Measurements from ENCODE around the gene ACACB.

Gene ACACB

DNA sequence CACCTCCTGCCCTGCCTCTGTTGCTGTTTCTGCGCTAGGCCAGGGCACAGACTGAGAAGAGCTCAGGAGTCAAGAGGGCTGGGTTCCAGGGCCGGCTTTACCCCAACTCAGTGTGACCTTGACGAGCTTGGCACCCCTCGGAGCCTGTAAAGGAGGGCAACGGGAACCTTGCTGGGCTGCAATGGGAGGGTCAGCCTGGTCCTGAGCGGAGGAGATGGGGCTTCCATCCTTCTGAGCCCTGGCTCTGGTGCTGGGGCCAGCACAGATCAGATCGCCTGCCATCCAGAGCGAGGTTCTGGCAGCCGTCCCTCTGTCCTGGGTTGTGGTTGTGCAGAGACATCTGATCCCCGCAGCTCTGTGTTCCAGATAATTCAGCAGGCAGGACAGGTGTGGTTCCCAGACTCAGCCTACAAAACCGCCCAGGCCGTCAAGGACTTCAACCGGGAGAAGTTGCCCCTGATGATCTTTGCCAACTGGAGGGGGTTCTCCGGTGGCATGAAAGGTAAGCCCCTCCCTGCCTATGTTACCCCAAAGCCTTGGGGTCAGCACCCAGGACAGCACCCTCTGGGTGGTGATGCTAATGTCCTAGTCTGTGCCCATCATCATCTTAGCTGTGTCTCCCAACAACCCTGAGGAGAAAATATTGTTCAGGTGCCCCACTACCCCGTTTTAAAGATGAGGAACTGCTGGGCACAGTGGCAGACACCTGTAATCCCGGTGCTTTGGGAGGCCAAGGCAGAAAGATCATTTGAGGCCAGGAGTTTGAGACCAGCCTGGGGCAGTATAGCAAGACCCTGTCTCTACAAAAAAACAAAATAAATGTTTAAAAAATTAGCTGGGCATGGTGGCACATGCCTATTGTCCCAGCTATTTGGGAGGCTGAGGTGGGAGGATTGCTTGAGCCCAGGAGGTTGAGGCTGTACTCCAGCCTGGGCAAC is 142.5 kb downstream of the ACACB start:
- DNase-seq = no peak

- no peak for DNase-seq
Measured at GRCh38 chr12:109259545-109259895, 143.1 kb downstream of the ACACB start.

DNA sequence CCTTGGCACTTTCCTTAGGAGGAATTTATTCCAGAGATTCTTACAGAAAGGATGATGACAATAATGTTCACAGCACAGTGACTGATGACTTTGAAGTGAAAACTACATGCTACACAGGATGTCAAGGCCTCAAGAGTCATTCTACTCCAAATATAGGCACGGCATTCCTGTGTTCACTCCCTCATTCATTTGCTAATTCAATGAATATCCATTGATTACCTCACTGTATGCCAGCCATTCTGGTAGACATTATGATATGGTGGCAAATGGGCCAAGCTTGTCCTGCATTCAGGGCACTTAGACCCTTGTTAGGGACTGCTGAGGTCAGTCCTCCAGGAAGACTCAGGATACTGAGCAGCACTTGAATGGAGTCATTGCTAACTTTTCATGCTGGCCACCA is 144.7 kb downstream of the ACACB start:
- DNase-seq = no peak

DNA sequence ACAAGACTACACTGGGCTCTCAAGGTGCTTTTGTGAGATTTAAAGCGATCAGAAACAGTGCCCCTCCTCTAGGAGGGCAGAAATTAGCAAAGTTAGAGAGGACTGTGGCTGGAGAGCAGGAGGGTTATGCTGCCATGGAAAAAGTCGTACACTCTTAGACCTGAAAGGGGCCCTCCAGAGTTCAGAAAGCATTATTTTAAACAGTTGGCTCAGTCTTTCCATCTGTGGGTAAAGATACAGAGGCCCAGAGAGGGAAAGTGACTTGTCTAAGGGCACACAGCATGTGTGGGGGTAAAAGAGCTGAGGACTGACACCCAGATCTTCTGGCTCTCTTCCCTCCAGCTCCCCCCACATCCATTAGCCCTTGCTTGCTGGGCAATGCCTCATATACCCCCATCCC is 145.6 kb downstream of the ACACB start:
- DNase-seq = no peak

GRCh38 chr12:109263439-109263838 is 147.1 kb downstream of the ACACB start:
- no peak for DNase-seq

DNA sequence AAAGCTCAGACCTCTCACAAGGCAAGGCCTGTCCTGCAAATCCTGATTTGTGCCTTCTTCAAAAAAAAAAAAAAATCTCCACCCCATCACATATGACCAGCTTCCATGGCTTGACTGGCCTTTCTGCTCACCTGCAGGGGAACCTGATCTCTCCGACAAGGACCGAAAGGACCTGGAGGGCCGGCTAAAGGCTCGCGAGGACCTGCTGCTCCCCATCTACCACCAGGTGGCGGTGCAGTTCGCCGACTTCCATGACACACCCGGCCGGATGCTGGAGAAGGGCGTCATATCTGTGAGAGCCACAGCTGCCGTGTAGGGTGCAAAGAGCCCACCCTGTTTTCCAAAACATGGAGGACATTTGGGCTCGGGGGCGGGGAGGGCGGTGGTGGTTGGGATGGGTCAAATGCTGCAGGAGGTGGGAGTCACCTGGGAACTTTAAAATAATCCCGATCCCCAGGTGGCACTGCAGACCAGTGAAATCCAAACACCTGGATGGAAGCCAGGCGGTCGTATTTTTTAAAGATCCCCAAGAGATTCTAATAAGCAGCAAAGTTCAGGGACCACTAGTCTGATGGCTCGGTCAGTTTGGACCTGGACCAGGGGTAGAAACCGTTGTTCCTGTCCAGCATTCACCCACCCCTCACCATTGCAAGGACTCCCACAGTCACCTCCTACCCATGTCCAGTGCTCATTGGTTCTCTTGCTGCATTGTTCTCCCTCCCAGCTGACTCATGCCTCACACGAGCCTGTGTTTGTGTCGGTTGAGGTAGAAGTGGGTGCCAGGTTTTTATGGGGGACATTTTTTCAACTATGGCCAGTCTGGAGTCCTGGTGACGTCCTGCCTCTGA is 147.9 kb downstream of the ACACB start:
- no peak for DNase-seq

DNA sequence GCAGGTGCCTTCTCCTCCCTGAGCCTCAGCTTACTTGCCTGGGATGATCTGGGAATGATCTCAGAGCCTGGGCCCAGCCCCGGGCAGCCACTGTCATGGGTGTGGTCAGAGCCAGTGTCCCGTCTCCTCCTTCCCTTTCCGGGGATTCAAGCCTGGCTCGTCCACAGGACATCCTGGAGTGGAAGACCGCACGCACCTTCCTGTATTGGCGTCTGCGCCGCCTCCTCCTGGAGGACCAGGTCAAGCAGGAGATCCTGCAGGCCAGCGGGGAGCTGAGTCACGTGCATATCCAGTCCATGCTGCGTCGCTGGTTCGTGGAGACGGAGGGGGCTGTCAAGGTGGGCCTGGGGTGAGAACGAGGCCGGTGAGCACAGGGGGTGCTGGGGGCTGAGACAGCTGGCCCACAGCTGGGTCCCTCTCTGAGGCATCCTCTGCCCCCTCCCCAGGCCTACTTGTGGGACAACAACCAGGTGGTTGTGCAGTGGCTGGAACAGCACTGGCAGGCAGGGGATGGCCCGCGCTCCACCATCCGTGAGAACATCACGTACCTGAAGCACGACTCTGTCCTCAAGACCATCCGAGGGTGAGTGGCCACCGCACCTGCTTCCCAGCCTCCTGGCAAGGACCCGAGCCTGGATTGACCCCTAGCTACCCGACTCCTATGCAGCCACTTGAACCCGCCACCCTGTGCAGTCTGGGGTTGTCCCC is 148.7 kb downstream of the ACACB start:
- no peak for DNase-seq

DNA sequence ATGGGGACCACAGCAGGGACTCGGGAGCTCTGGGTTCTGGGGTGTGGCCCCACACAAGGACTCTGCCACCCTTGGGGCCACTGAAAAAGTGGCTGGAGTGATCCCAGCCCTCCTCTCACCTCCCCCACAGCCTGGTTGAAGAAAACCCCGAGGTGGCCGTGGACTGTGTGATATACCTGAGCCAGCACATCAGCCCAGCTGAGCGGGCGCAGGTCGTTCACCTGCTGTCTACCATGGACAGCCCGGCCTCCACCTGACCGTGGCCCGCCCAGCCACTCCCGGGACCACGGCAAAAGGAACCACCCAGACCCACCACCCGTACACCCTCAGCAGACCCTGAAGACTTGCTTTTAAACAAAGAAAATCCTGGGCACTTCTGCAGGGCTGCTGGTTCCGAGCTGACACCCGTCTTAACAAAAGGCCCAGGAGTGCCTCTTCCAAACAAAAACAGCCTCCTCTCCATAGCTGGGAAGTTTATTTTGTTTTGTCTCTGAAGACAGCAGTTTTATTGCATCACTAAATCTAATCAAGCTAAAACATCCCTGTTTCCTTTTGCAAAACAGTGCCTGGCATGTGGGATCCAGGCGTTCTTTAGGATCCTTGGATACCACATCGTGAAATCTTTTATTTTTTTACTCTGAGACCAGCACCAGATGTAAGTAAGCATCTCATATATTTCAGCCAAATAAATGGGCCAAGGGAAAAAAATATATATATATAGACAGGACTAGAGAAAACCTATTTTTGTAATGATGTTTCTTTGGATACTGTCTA is 149.9 kb downstream of the ACACB start:
- DNase-seq = no peak

DNA sequence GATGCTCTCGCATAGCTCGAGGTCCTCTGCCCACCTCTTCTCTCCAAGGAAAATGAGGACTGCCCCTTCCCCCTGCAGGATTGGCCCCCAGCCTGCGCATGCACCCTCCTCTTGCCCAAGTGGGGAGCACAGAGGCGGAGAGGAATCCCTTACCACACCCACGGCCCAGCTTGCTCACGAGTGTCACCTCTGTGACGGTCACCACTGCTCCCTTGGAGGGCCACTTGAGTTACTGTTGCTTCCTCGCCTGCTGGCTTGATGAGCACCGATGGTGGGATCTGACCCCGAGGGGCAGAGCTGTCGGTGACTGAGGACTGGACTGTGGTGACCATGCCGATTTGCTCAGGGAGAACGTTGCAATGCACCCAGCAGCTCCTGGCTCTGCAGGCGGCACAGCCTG is 151.0 kb downstream of the ACACB start:
- no peak for DNase-seq

DNA sequence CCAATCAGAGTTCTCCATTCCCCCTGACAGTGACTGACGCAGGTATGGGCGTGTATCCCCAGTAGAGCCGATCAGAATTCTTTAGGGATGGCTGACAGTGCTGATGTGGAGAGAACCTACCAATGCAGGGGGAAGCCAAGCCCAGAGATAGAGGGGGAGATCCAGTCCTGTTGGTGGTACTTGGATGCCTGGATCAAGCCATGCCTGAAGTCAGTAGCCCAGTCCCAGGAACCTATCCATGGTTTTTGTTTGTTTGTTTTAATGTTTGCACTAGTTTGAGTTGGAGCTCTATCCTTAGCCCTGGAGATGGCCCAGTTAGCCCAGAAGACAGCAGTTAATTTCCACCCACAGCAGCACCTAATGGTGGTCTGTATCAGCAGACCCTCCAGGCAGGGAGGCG is 152.5 kb downstream of the ACACB start:
- no peak for DNase-seq

DNA sequence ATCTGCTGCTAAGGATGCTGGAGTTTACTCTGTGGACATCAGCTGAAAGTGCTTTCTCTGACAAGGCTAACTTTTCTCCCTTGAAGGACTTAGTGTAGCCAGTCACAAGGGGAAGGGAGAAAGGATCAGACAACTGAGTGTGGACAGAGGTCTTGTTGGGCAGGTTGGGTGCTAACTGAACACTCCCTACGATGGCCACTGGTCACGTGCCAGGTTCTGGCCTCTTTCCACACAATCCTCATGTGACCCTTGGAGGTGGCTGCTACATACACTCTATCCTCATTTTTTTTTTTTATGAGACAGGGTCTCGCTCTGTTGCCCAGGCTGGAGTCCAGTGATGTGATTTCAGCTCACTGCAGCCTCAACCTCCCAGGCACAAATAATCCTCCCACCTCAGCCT is 153.0 kb downstream of the ACACB start:
- DNase-seq = no peak

- DNase-seq = no peak
Measured at GRCh38 chr12:109270494-109270893, 154.1 kb downstream of the ACACB start.

DNA sequence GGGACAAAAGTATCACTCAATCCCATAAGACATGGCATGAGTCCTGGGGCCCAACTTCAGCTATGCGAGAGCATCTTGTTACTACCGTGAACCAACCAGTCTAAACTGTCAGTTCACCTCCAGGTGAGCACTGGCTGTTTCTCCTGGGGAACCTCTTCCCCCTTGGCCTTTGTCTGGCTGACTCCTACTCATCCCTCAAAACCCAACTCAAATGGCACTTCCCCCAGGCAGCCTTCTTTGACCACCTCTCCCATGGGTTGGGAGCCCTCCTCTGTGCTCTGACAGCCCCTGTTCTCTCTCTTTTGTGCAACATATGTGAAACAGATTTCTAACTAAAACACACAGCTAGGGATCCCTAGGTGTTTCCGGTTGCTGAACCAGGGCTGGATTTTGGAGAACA is 155.0 kb downstream of the ACACB start:
- no peak for DNase-seq

- DNase-seq = no peak
Measured at GRCh38 chr12:109273354-109273753, 157.0 kb downstream of the ACACB start.

GRCh38 chr12:109274381-109274780 is 158.0 kb downstream of the ACACB start:
- no peak for DNase-seq

- DNase-seq = no peak
Measured at GRCh38 chr12:109275173-109275572, 158.8 kb downstream of the ACACB start.

- no peak for DNase-seq
Measured at GRCh38 chr12:109276160-109276559, 159.8 kb downstream of the ACACB start.

DNA sequence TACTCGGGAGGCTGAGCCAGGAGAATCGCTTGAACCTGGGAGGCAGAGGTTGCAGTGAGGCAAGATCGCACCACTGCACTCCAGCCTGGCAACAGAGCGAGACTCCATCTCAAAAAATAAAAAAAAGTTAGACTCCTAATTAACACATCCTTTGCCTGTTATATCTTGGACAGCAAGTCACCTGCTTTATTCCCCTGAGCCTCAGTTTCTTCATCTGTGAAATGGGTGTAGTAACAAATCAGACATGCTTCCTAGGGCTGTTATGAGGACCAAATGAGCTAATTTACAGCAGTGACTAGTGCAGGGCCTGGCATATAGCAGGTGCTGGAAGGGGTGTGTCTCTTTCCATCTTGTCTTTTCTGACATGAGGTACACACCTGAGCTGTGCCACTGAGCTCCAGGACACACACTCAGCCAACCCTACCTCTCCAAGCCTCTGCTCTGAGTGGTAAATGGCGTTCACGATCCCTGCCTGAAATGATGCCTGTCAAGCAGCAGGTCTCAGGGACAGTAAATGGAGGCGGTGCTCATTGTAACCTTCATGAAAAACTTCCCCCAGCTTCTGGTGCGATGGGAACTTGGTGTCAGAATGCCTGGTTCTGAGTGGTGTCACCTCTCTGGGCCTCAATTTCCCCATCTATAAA is 161.0 kb downstream of the ACACB start:
- no peak for DNase-seq

- DNase-seq = no peak
Measured at GRCh38 chr12:109277899-109278762, 161.7 kb downstream of the ACACB start.

GRCh38 chr12:109278912-109279311 is 162.5 kb downstream of the ACACB start:
- DNase-seq = no peak

- no peak for DNase-seq
Measured at GRCh38 chr12:109279525-109279924, 163.1 kb downstream of the ACACB start.

Data from central memory CD4-positive, alpha-beta T cell (primary cell).